SKM-1 treated with dmso at 0.1 percent for 144 hours (cell line): ENCODE data around the gene IGSF9B.

Experiments
- DNase-seq: peaks from one replicate; lab custom pipeline; 2025; ENCODE audit not compliant: unreplicated experiment; lab: John Stamatoyannopoulos, UW

Gene IGSF9B

GRCh38 chr11:133922078-133922870 lies 34.5 kb downstream of the IGSF9B start:
- no peak for DNase-seq

- no peak for DNase-seq
Measured at GRCh38 chr11:133921513-133921912, 35.3 kb downstream of the IGSF9B start.

- no peak for DNase-seq
Measured at GRCh38 chr11:133921026-133921425, 35.7 kb downstream of the IGSF9B start.

- no peak for DNase-seq
Measured at GRCh38 chr11:133920109-133920990, 36.4 kb downstream of the IGSF9B start.

- no peak for DNase-seq
Measured at GRCh38 chr11:133919330-133920108, 37.2 kb downstream of the IGSF9B start.

GRCh38 chr11:133918608-133919260 lies 38.0 kb downstream of the IGSF9B start:
- no peak for DNase-seq

- DNase-seq, result no peak
Measured at GRCh38 chr11:133917921-133918607, 38.7 kb downstream of the IGSF9B start.

GRCh38 chr11:133916784-133917440 lies 39.9 kb downstream of the IGSF9B start:
- no peak for DNase-seq

GRCh38 chr11:133913761-133914160 lies 43.0 kb downstream of the IGSF9B start:
- DNase-seq, result no peak

GRCh38 chr11:133911171-133911570 lies 45.6 kb downstream of the IGSF9B start:
- DNase-seq, result no peak

GRCh38 chr11:133910101-133910500 lies 46.7 kb downstream of the IGSF9B start:
- no peak for DNase-seq

GRCh38 chr11:133908827-133909226 lies 47.9 kb downstream of the IGSF9B start:
- no peak for DNase-seq

- no peak for DNase-seq
Measured at GRCh38 chr11:133907841-133908241, 48.9 kb downstream of the IGSF9B start.

- DNase-seq, result no peak
Measured at GRCh38 chr11:133907216-133907615, 49.6 kb downstream of the IGSF9B start.

- DNase-seq, result no peak
Measured at GRCh38 chr11:133906746-133907145, 50.0 kb downstream of the IGSF9B start.

- no peak for DNase-seq
Measured at GRCh38 chr11:133906241-133906640, 50.5 kb downstream of the IGSF9B start.

- no peak for DNase-seq
Measured at GRCh38 chr11:133905677-133906156, 51.1 kb downstream of the IGSF9B start.

GRCh38 chr11:133904818-133905515 lies 51.8 kb downstream of the IGSF9B start:
- DNase-seq, result no peak
